GM23338 (cell line): ENCODE data around the gene UVRAG. TPM values are rescaled to one million over a fixed set of nuclear protein-coding genes. Genes with fewer than 3 reads are reported as not detected.

Experiments used
- ATAC-seq: fragments of 200-7000 bp; cut with Tn5 transposase; 3 replicates; pipeline ENCODE4 v1.9.1; 2020
- DNase-seq: peaks from one replicate; pipeline ENCODE4 v3.0.0-alpha.2; 2015; ENCODE audit warnings: low spot score
- H2AFZ ChIP-seq: fragments of 200-600 bp; sonication (generic); 2 replicates; pipeline ENCODE4 v1.8.0; 2016; ENCODE audit warnings: antibody characterized with exemption, mild to moderate bottlenecking, moderate library complexity
- H3F3A ChIP-seq: fragments of 200-600 bp; sonication (generic); replicated peaks from 2 replicates; pipeline ENCODE4 v1.8.0; 2017; ENCODE audit warnings: antibody characterized with exemption, mixed run types, low read depth
- H3K27ac ChIP-seq: fragments of 200-600 bp; sonication (generic); 2 replicates; pipeline ENCODE4 v1.6.1; 2016; ENCODE audit warnings: low read depth
- H3K27me3 ChIP-seq: fragments of 200-600 bp; sonication (generic); 2 replicates; pipeline ENCODE4 v1.8.0; 2016; ENCODE audit warnings: mild to moderate bottlenecking, mixed run types, moderate library complexity; ENCODE audit not compliant: insufficient read depth
- H3K36me3 ChIP-seq: fragments of 200-600 bp; sonication (generic); 2 replicates; pipeline ENCODE4 v1.8.0; 2016; ENCODE audit warnings: mild to moderate bottlenecking; ENCODE audit not compliant: insufficient read depth
- H3K4me1 ChIP-seq: fragments of 200-600 bp; sonication (generic); 2 replicates; pipeline ENCODE4 v1.8.0; 2016; ENCODE audit warnings: mild to moderate bottlenecking, moderate library complexity; ENCODE audit not compliant: insufficient read depth
- H3K4me2 ChIP-seq: fragments of 200-600 bp; sonication (generic); 2 replicates; pipeline ENCODE4 v1.7.1; 2017; ENCODE audit warnings: mixed run types
- H3K4me3 ChIP-seq: fragments of 200-600 bp; sonication (generic); 2 replicates; pipeline ENCODE4 v1.6.1; 2016; ENCODE audit warnings: mixed run types
- H3K79me2 ChIP-seq: fragments of 200-600 bp; sonication (generic); replicated peaks from 2 replicates; pipeline ENCODE4 v1.8.0; 2017; ENCODE audit warnings: mild to moderate bottlenecking; ENCODE audit not compliant: insufficient read depth
- H3K9me2 ChIP-seq: fragments of 200-600 bp; sonication (generic); 2 replicates; pipeline ENCODE4 v1.8.0; 2017; ENCODE audit not compliant: insufficient read depth
- H4K20me1 ChIP-seq: fragments of 200-600 bp; sonication (generic); replicated peaks from 2 replicates; pipeline ENCODE4 v1.8.0; 2017; ENCODE audit warnings: mild to moderate bottlenecking; ENCODE audit not compliant: insufficient read depth
- H3K27ac Mint-ChIP-seq: 2 replicates; pipeline ENCODE4 v1.8.0; 2020; ENCODE audit warnings: inconsistent platforms, mild to moderate bottlenecking, moderate library complexity, mixed read lengths
- H3K27me3 Mint-ChIP-seq: 3 replicates; pipeline ENCODE4 v1.8.0; 2022; ENCODE audit warnings: low read depth, mild to moderate bottlenecking, moderate library complexity, mixed read lengths, inconsistent platforms; ENCODE audit not compliant: insufficient read depth, poor library complexity
- H3K36me3 Mint-ChIP-seq: 3 replicates; pipeline ENCODE4 v1.8.0; 2021; ENCODE audit warnings: low read depth, mild to moderate bottlenecking, inconsistent platforms, moderate library complexity, mixed read lengths
- H3K4me1 Mint-ChIP-seq: 3 replicates; pipeline ENCODE4 v1.8.0; 2020; ENCODE audit warnings: mild to moderate bottlenecking, inconsistent platforms, mixed read lengths
- H3K4me3 Mint-ChIP-seq: 3 replicates; pipeline ENCODE4 v1.8.0; 2021; ENCODE audit warnings: moderate library complexity, mild to moderate bottlenecking, inconsistent platforms, mixed read lengths
- H3K9me3 Mint-ChIP-seq: 3 replicates; pipeline ENCODE4 v1.8.0; 2020; ENCODE audit warnings: moderate library complexity, mild to moderate bottlenecking, inconsistent platforms, mixed read lengths
- CTCF ChIP-seq, 2 experiments: fragments of 200-600 bp in 1 of 2; sonication (generic) in 1 of 2; conservative IDR thresholded peaks; 2 replicates each; pipeline versions ENCODE4 v1.5.1 to v1.6.1; 2016 to 2017; ENCODE audit warnings: antibody characterized with exemption in 2 of 2, low read depth in 2 of 2, mild to moderate bottlenecking in 2 of 2, moderate library complexity in 1 of 2
- EZH2 ChIP-seq: fragments of 200-600 bp; sonication (generic); IDR thresholded peaks from one replicate; pipeline ENCODE4 v1.8.0; 2017; ENCODE audit warnings: antibody characterized with exemption, mild to moderate bottlenecking, low read depth; ENCODE audit not compliant: unreplicated experiment
- EZH2phosphoT487 ChIP-seq: fragments of 200-600 bp; sonication (generic); IDR thresholded peaks from one replicate; pipeline ENCODE4 v1.8.1; 2018; ENCODE audit warnings: antibody characterized with exemption; ENCODE audit not compliant: unreplicated experiment
- JUNB ChIP-seq: IDR thresholded peaks from one replicate; pipeline ENCODE4 v1.6.1; 2016; ENCODE audit warnings: antibody characterized with exemption; ENCODE audit not compliant: unreplicated experiment
- NANOG ChIP-seq: IDR thresholded peaks from 2 replicates; pipeline ENCODE4 v1.6.1; 2016; ENCODE audit warnings: antibody characterized with exemption, borderline replicate concordance
- POLR2AphosphoS5 ChIP-seq: IDR thresholded peaks from 2 replicates; pipeline ENCODE4 v1.6.1; 2016; ENCODE audit warnings: antibody characterized with exemption, low read depth
- STAT1 ChIP-seq: IDR thresholded peaks from one replicate; pipeline ENCODE4 v1.6.1; 2016; ENCODE audit warnings: antibody characterized with exemption; ENCODE audit not compliant: unreplicated experiment
- ZNF462 ChIP-seq: fragments of 250-450 bp; sonication (Bioruptor Pico); IDR thresholded peaks from 2 replicates; pipeline ENCODE4 v1.5.0; 2020; ENCODE audit warnings: mild to moderate bottlenecking, moderate library complexity
- polyA plus RNA-seq: library from polyadenylated mRNA; unstranded; fragments of >200 nt; fragmentation: Nextera tagmentation; extraction: Ambion mirVana; gene quantifications from 2 replicates; pipeline ENCODE4 v1.2.1, GENCODE V29; 2016
- total RNA-seq: library from RNA; depleted of rRNA; stranded (reverse); fragments of >200 nt; shearing (Covaris generic); gene quantifications from 2 replicates; pipeline ENCODE4 v1.2.3, GENCODE V29; 2014

The UVRAG gene
- total and polyA plus RNA-seq, 2 experiments from 2014 or later: 15.3 to 17.4 TPM

GRCh38 chr11:75816561-75817239 is 1.7 kb downstream of the UVRAG start:
- Histone ChIP-seq H3K4me3 (peak overlapping the region; percentile 93), H3F3A (no peaks in the 10 kb centered on the region), H2AFZ (no peak overlapping the region), H3K36me3 (no peaks in the 10 kb centered on the region), H3K27me3 (peaks cover 7% of the 10 kb centered on the region; the same call in 1 of the 2 replicates), H4K20me1 (no peaks in the 10 kb centered on the region; the same call in none of the 2 replicates), H3K79me2 (peaks cover 59% of the 10 kb centered on the region), H3K4me1 (peaks cover 17% of the 10 kb centered on the region), H3K27ac (no peak overlapping the region), H3K9me2 (no peaks in the 10 kb centered on the region), H3K4me2 (peak overlapping the region; percentile 92)
- Mint-ChIP-seq H3K9me3 (no peaks in the 10 kb centered on the region), H3K4me3 (no peak overlapping the region), H3K36me3 (no peaks in the 10 kb centered on the region), H3K27ac (no peak overlapping the region), H3K27me3 (peaks cover 3% of the 10 kb centered on the region), H3K4me1 (peaks cover 16% of the 10 kb centered on the region)
- no peak for DNase-seq
- no peak for ATAC-seq
- TF ChIP-seq EZH2phosphoT487 (no peak), ZNF462 (CRISPR knock-in tag) (no peak), EZH2 (no peak), JUNB (no peak), POLR2AphosphoS5 (no peak), STAT1 (no peak), CTCF (conservative IDR thresholded peaks at IDR 0.05; ENCODE audit: low read depth in 2 of 2) (no peak), NANOG (no peak)
